ENCODE results near the gene MEF2C.

DNA sequence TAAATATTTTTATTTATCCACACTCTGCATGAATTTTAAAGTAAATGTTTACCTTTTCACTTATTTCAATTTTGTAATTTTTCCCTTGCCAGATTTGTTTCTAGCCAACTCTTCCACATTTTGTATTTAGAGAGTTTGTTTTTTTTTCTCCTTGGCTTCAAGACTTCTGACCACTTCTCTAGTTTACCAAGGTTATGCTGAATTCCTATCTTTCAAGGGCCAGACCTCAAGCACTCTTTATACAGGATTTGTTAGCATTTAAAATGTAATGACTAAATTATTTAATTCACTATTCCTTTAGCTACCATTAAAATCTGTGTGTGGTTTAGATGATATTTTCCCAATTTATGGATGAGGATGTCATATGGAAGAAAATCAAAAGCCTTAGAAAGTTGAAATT is 42.5 kb downstream of the MEF2C start:
- TF ChIP-seq, protein P1, sequence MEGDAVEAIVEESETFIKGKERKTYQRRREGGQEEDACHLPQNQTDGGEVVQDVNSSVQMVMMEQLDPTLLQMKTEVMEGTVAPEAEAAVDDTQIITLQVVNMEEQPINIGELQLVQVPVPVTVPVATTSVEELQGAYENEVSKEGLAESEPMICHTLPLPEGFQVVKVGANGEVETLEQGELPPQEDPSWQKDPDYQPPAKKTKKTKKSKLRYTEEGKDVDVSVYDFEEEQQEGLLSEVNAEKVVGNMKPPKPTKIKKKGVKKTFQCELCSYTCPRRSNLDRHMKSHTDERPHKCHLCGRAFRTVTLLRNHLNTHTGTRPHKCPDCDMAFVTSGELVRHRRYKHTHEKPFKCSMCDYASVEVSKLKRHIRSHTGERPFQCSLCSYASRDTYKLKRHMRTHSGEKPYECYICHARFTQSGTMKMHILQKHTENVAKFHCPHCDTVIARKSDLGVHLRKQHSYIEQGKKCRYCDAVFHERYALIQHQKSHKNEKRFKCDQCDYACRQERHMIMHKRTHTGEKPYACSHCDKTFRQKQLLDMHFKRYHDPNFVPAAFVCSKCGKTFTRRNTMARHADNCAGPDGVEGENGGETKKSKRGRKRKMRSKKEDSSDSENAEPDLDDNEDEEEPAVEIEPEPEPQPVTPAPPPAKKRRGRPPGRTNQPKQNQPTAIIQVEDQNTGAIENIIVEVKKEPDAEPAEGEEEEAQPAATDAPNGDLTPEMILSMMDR (IDR thresholded peaks at IDR 0.05) = no peak
- TF ChIP-seq POLR2A (IDR thresholded peaks at IDR 0.05) = no peak
